GM10248 (cell line): Measurements from ENCODE around the gene C5orf15.

Experiments used
- CTCF ChIA-PET: fragments of 300-600 bp; sonication (Branson Sonifier 250); formaldehyde crosslinking; extraction: SDS; loops from one replicate; lab custom pipeline; 2021; ENCODE audit warnings: antibody characterized with exemption; lab: Yijun Ruan, JAX
- POLR2A ChIA-PET: fragments of 350-650 bp; sonication (Branson Sonifier 250); formaldehyde crosslinking; extraction: SDS; loops from one replicate; lab custom pipeline; 2020; ENCODE audit warnings: antibody characterized with exemption; lab: Yijun Ruan, JAX
- DNase-seq: peaks from one replicate; pipeline ENCODE4 v3.0.0; 2012; ENCODE audit errors: extremely low spot score
- TF ChIP-seq, protein P1 (sequence below): IDR thresholded peaks from 2 replicates; pipeline ENCODE4 v1.5.1; 2012; ENCODE audit warnings: mild to moderate bottlenecking, low read depth; ENCODE audit errors: extremely low read depth, missing control alignments, control extremely low read depth

The C5orf15 gene

GRCh38 chr5:134004626-134005416 is 36.4 kb upstream of the C5orf15 start, which contains the start of gene VDAC1:
VDAC1 (minus strand) TSS chr5:134004975; CDS start chr5:133993012, 11,963 bp downstream.
- ChIA-PET POLR2A (interaction anchor here (0.6 kb wide), 1 partner anchor 657 kb away, joined by 4 read pairs; no protein-coding TSS in a partner anchor), CTCF (interaction anchor here (0.7 to 2.2 kb wide), 8 partner anchors 8 to 141 kb away, joined by 3 to 12 read pairs (median 4); no protein-coding TSS in a partner anchor)
- TF ChIP-seq, protein P1, sequence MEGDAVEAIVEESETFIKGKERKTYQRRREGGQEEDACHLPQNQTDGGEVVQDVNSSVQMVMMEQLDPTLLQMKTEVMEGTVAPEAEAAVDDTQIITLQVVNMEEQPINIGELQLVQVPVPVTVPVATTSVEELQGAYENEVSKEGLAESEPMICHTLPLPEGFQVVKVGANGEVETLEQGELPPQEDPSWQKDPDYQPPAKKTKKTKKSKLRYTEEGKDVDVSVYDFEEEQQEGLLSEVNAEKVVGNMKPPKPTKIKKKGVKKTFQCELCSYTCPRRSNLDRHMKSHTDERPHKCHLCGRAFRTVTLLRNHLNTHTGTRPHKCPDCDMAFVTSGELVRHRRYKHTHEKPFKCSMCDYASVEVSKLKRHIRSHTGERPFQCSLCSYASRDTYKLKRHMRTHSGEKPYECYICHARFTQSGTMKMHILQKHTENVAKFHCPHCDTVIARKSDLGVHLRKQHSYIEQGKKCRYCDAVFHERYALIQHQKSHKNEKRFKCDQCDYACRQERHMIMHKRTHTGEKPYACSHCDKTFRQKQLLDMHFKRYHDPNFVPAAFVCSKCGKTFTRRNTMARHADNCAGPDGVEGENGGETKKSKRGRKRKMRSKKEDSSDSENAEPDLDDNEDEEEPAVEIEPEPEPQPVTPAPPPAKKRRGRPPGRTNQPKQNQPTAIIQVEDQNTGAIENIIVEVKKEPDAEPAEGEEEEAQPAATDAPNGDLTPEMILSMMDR: no peak
- peak; percentile 96 for DNase-seq

DNA sequence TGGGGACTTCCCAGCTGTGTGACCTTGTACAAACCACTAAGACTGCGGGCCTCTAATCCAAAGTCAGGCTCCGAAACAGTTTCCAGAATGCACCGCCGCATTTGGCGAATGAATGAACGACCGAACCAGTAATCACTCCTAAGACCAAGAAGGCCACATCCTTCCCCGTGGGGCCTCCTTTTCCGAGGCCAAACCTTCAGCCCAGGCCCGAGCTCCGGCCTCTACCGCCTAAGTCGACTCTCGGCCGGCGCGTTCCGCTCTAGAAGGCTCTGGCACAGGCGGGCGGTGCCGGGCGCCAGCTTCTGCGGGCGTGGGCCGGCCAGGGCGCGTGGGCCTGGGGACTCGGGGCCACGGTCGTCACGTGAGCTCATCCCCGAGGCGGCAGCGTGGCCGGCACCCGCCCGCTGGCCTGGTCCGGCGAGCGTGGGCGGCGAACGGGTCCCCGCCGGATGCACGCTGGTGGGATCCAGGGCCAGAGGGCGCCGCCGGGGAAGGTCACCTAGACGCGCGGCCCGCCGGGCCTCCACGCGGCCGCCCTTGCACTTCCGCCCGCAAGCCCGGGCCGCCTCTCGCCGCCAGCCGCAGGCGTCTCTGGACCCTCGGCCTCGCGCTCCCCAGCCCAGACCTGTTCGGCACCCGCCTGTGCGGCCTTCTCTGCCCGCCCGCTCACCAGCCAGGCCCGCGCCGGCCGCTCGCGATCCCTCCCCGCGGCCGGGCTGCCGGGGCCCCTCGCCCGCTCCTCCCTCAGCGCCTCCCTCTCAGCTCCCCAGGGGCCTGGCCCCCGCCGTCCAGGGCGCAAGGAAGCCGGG is 35.6 kb upstream of the C5orf15 start:
- TF ChIP-seq, protein P1: no peak
- DNase-seq: peak; percentile 76
- ChIA-PET CTCF (interaction anchor here (0.7 to 2.2 kb wide), 9 partner anchors 9 to 137 kb away, joined by 3 to 12 read pairs (median 4); no protein-coding TSS in a partner anchor), POLR2A (no interaction called here)

- POLR2A ChIA-PET: no interaction called here
These were observed 34.8 kb upstream of the C5orf15 start for GRCh38 chr5:134003064-134003816.

DNA sequence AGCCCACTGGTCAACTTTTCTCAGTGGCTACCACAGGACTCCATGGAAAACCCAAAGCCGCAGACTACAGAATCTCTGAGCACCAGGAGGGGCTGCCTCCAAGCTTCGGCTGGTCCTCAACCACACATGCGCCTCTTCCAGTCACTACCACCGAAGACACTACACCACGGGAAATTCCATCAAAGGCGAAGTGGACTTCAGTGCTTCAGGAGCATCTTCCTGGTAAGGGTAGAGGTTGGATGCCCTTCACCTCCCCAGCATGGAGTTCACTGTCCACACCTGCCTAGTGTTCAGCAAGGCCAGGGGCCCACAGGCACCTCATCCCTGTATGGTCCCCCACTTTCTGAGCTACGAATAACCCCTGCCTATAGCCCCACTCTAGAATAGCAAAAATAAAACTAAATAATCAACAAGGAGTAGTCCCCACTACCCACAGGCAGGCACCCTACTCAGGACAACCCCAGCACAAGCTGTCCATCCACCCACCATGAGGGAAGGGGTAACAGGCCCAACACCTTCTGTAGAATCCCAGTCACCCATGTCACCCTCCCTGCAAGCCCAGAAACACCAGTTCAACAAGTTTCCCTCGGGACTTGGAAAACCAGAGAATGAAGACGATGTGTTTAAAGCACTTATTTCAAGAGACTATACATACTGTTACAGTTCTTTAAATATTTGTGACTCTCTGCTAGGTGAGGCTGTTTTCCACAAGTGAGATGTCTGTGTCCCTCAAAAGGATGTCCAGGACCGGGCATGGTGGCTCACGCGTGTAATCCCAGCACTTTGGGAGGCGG is 33.7 kb upstream of the C5orf15 start:
- POLR2A ChIA-PET: no interaction called here
- CTCF ChIA-PET: interaction anchor here (1.0 to 1.5 kb wide), 4 partner anchors 8 to 33 kb away, joined by 3 to 7 read pairs (median 4); no protein-coding TSS in a partner anchor
- no peak for DNase-seq
- TF ChIP-seq, protein P1: no peak

More at GRCh38 chr5:134003064-134003816, 34.8 kb upstream of the C5orf15 start:
- DNase-seq: no peak
- CTCF ChIA-PET: interaction anchor here (0.7 to 2.2 kb wide), 7 partner anchors 9 to 138 kb away, joined by 3 to 12 read pairs (median 4); no protein-coding TSS in a partner anchor
- TF ChIP-seq, protein P1: no peak

DNA sequence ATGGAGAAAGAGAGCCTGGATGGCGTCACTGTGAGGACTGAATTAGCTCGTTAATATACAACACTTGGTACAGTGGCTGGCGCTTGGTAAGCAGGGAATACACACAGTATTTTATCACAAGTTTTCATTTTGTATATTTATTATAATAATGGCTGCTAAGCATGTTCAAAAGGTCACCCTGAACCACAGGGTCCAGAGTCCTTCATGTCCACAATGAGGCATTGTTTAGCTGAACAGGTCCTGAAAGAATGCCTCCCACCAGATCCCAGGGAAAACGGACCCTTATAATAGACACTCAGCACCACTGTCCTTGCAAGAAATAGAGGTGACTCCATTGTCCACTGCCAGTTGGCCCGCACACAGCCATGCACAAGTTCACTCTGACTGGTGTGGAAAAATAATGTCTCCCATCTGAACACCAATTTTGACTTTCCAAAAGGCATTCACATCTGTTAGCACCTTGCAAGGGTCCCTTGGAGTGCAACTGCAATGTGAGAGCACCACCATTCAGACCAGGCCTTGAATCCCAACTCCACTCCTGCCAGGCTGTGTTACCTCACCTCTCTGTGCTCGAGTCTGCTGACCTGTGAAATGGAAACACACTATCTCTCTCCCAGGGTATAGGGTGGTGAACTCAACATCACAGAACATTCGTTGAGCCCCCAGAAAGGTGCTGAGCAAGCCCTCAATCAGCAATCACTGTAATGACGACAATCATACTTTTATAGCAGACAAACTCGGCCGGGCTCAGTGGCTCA is 32.5 kb upstream of the C5orf15 start:
- DNase-seq: no peak
- TF ChIP-seq, protein P1: no peak
- CTCF ChIA-PET: interaction anchor here (0.9 to 3.3 kb wide), 5 partner anchors 21 to 101 kb away, joined by 3 to 13 read pairs (median 4); no protein-coding TSS in a partner anchor
- POLR2A ChIA-PET: interaction anchor here (1.2 kb wide), 1 partner anchor 23 kb away, joined by 3 read pairs; no protein-coding TSS in a partner anchor
